Kidney (tissue), 14 donors: Measurements from ENCODE around the gene GLIS1. TPM values are rescaled to one million over a fixed set of nuclear protein-coding genes. Genes with fewer than 3 reads are reported as not detected.

Experiments
- DNase-seq, 5 donors: peaks; one replicate each; pipeline ENCODE4 v3.0.0-alpha.2; 2013 to 2020
- FAIRE-seq: peaks from 2 replicates; lab custom pipeline; 2012; peaks lifted over from hg19 to GRCh38; lab: Jason Lieb, UNC
- H3K27ac ChIP-seq, 2 donors: one replicate each; pipeline ENCODE4 v1.7.0; 2013; ENCODE audit warnings: low read depth in 2 of 2, low read length in 2 of 2, inconsistent platforms in 1 of 2
- H3K27me3 ChIP-seq: one replicate; pipeline ENCODE4 v1.7.1; 2013; ENCODE audit warnings: low read length, inconsistent platforms; ENCODE audit not compliant: control insufficient read depth, insufficient read depth
- H3K36me3 ChIP-seq, 3 donors: one replicate each; pipeline versions ENCODE4 v1.7.0 to v1.7.1; 2013; ENCODE audit warnings: low read length in 3 of 3, control low read depth in 1 of 3, inconsistent platforms in 1 of 3; ENCODE audit not compliant: insufficient read depth in 3 of 3, control insufficient read depth in 2 of 3
- H3K4me1 ChIP-seq, 3 donors: one replicate each; pipeline versions ENCODE4 v1.7.0 to v1.7.1; 2013; ENCODE audit warnings: low read length in 3 of 3, inconsistent platforms in 1 of 3, low read depth in 1 of 3; ENCODE audit not compliant: control insufficient read depth in 2 of 3, insufficient read depth in 2 of 3
- H3K4me3 ChIP-seq, 3 donors: one replicate each; pipeline versions ENCODE4 v1.7.0 to v1.8.1; 2013; ENCODE audit warnings: low read length in 3 of 3, control low read depth in 1 of 3, inconsistent platforms in 1 of 3
- H3K9ac ChIP-seq, 3 donors: one replicate each; pipeline versions ENCODE4 v1.7.0 to v1.7.1; 2013; ENCODE audit warnings: low read length in 3 of 3, control low read depth in 1 of 3, inconsistent platforms in 1 of 3
- H3K9me3 ChIP-seq, 3 donors: one replicate each; pipeline versions ENCODE4 v1.7.0 to v1.7.1; 2013; ENCODE audit warnings: low read length in 3 of 3, control low read depth in 1 of 3, inconsistent platforms in 1 of 3; ENCODE audit not compliant: control insufficient read depth in 2 of 3, insufficient read depth in 1 of 3
- CTCF ChIP-seq: IDR thresholded peaks from 3 replicates; pipeline ENCODE4 v1.5.1; 2012; ENCODE audit warnings: mild to moderate bottlenecking, moderate library complexity, borderline replicate concordance; ENCODE audit not compliant: insufficient read depth; ENCODE audit errors: extremely low read depth
- intact Hi-C: fragments of 100-400 bp; cut with DNase I; formaldehyde crosslinking; loops from one replicate; pipeline ENCODE4 v1.11.1; 2022
- polyA plus RNA-seq: library from polyadenylated mRNA; stranded (reverse); fragments of 350-450 nt; fragmentation: Illumina TruSeq; extraction: RNeasy Lipid Tissue Mini Kit (QIAGEN cat#74804); gene quantifications from one replicate; pipeline ENCODE4 v1.2.3, GENCODE V29; 2014; ENCODE audit warnings: low read depth, low replicate concordance; ENCODE audit not compliant: insufficient read depth
- total RNA-seq: library from RNA; stranded (reverse); fragmentation: NEBNext Ultra II Directional; extraction: Animal tissue kit (Norgen Biotek cat#: 25700); gene quantifications from one replicate; pipeline ENCODE4 v1.2.1, GENCODE V29; 2021
- donor health status: control.
- donor health status: control.
- donor health status: control.
- donor health status: control.
- donor health status: control.
- donor health status: DM: yes; HTN: yes; CAD: no.
- donor health status: Normal renal cell carcinoma (clear cell type).

Gene GLIS1
- total and polyA plus RNA-seq, 2 donors from 2014 or later = 3.3 to 3.7 TPM

- H3K9me3 ChIP-seq = no peaks in the 10 kb centered on the region
- intact Hi-C loops = no loop called here
These were observed 145.8 kb downstream of the GLIS1 start for GRCh38 chr1:53592985-53593757.

DNA sequence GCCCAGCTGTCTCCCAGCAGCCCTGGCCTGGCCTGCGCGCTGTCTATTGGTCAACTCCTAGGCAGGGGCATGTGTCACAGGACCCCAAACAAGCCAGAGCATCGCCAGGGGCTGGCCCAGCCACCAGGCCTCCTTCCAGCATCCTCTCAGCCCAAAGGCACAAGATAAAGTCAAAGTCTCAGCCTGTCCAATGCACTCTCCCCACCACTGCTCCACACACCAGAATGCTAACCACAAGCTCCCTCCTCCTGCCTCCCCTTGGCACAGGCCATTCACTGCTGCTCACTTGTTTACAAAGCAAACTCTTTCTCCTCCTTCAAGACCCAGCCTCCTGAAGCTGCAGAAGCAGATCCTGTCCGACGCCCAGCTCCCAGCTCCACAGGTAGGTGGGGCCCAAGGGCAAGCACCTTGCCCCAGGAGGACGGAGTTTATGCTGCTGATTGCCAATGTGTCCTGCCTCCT lies 146.4 kb downstream of the GLIS1 start:
- no peak overlapping the region for H3K9ac ChIP-seq
- no peak for TF ChIP-seq CTCF
- peaks cover 0 to 9% (median 5%) of the 10 kb centered on the region in 3 donors for H3K4me1 ChIP-seq
- H3K36me3 ChIP-seq = no peaks in the 10 kb centered on the region
- FAIRE-seq (no peak), DNase-seq (peak in 3 of 5 donors; percentile 35 to 47 (median 44))
- H3K27ac ChIP-seq = no peak overlapping the region
- intact Hi-C loops = no loop called here
- no peaks in the 10 kb centered on the region for H3K9me3 ChIP-seq
- no peak overlapping the region for H3K4me3 ChIP-seq
- H3K27me3 ChIP-seq = no peaks in the 10 kb centered on the region

More at GRCh38 chr1:53592985-53593757, 145.8 kb downstream of the GLIS1 start:
- peaks cover 0 to 9% (median 5%) of the 10 kb centered on the region in 3 donors for H3K4me1 ChIP-seq
- H3K9ac ChIP-seq = no peak overlapping the region
- DNase-seq (no peak), FAIRE-seq (no peak)
- no peak for TF ChIP-seq CTCF
- H3K4me3 ChIP-seq = no peak overlapping the region
- H3K27ac ChIP-seq = no peak overlapping the region
- no peaks in the 10 kb centered on the region for H3K36me3 ChIP-seq
- H3K27me3 ChIP-seq = no peaks in the 10 kb centered on the region

- peak in 1 of 5 donors; percentile 34 for DNase-seq
- no peak for TF ChIP-seq CTCF
- Histone ChIP-seq H3K9ac (no peak overlapping the region), H3K4me3 (no peak overlapping the region), H3K9me3 (no peaks in the 10 kb centered on the region), H3K27me3 (no peaks in the 10 kb centered on the region), H3K27ac (no peak overlapping the region), H3K36me3 (no peaks in the 10 kb centered on the region), H3K4me1 (peaks cover 0 to 9% (median 5%) of the 10 kb centered on the region in 3 donors)
- FAIRE-seq = no peak
- intact Hi-C loops = no loop called here
These were observed 147.0 kb downstream of the GLIS1 start for GRCh38 chr1:53591924-53592323.
